Smooth muscle cell (in vitro differentiated cells): Measurements from ENCODE around the gene WDR46. TPM values are rescaled to one million over a fixed set of nuclear protein-coding genes. Genes with fewer than 3 reads are reported as not detected.
"Not testable (repeated sequence)": the region's sequence is repeated elsewhere in the genome, so short reads cannot be mapped to it uniquely, and the experiment has no call there.

ENCODE experiments used
- DNase-seq: peaks from one replicate; lab custom pipeline; 2025; ENCODE audit not compliant: unreplicated experiment; lab: John Stamatoyannopoulos, UW
- H2AFZ ChIP-seq: fragments of 200-600 bp; sonication (generic); 2 replicates; pipeline ENCODE4 v1.6.0; 2016; ENCODE audit warnings: antibody characterized with exemption, low read depth, mild to moderate bottlenecking
- H3F3A ChIP-seq: fragments of 200-600 bp; sonication (generic); 2 replicates; pipeline ENCODE4 v1.6.0; 2017; ENCODE audit warnings: antibody characterized with exemption, low read depth
- H3K27ac ChIP-seq: fragments of 200-600 bp; sonication (generic); 2 replicates; pipeline ENCODE4 v1.5.1; 2016; ENCODE audit warnings: low read depth, mild to moderate bottlenecking
- H3K27me3 ChIP-seq: fragments of 200-600 bp; sonication (generic); 2 replicates; pipeline ENCODE4 v1.6.1; 2016; ENCODE audit warnings: low read depth, mild to moderate bottlenecking
- H3K36me3 ChIP-seq: fragments of 200-600 bp; sonication (generic); 2 replicates; pipeline ENCODE4 v1.5.1; 2016; ENCODE audit warnings: low read depth
- H3K4me1 ChIP-seq: fragments of 200-600 bp; sonication (generic); 2 replicates; pipeline ENCODE4 v1.5.1; 2016; ENCODE audit warnings: low read depth
- H3K4me2 ChIP-seq: fragments of 200-600 bp; sonication (generic); 2 replicates; pipeline ENCODE4 v1.6.0; 2016; ENCODE audit warnings: mild to moderate bottlenecking
- H3K4me3 ChIP-seq: fragments of 200-600 bp; sonication (generic); 2 replicates; pipeline ENCODE4 v1.5.1; 2016; ENCODE audit warnings: mild to moderate bottlenecking
- H3K79me2 ChIP-seq: fragments of 200-600 bp; sonication (generic); 2 replicates; pipeline ENCODE4 v1.6.0; 2016; ENCODE audit warnings: low read depth, mild to moderate bottlenecking
- H3K9ac ChIP-seq: fragments of 200-600 bp; sonication (generic); 2 replicates; pipeline ENCODE4 v1.6.0; 2016; ENCODE audit warnings: low read depth
- H3K9me3 ChIP-seq: fragments of 200-600 bp; sonication (generic); replicated peaks from 2 replicates; pipeline ENCODE4 v1.5.1; 2016; ENCODE audit warnings: low read depth
- H4K20me1 ChIP-seq: fragments of 200-600 bp; sonication (generic); 2 replicates; pipeline ENCODE4 v1.6.0; 2016; ENCODE audit warnings: low read depth
- CTCF ChIP-seq: fragments of 200-600 bp; sonication (generic); IDR thresholded peaks from 2 replicates; pipeline ENCODE4 v1.5.1; 2017; ENCODE audit warnings: borderline replicate concordance, mild to moderate bottlenecking, antibody characterized with exemption; ENCODE audit not compliant: insufficient read depth, poor library complexity, severe bottlenecking
- WGBS: methylation state at CpG from one replicate; pipeline ENCODE4 v1.1.7; 2016; ENCODE audit warnings: low lambda C conversion rate; 5-methylcytosine and 5-hydroxymethylcytosine counted together
- polyA plus RNA-seq: library from polyadenylated mRNA; unstranded; fragments of >200 nt; fragmentation: Nextera tagmentation; extraction: Ambion mirVana; gene quantifications from 2 replicates; pipeline ENCODE4 v1.2.1, GENCODE V29; 2016
- total RNA-seq: library from RNA; depleted of rRNA; stranded (reverse); fragments of >200 nt; gene quantifications from 2 replicates; pipeline ENCODE4 v1.2.3, GENCODE V29; 2014

The WDR46 gene
- total and polyA plus RNA-seq, 2 experiments from 2014 or later = 67.9 to 69.9 TPM

GRCh38 chr6:33286946-33287914 is 1.8 kb downstream of the WDR46 start:
- Histone ChIP-seq H3F3A (peaks cover 6% of the 10 kb centered on the region), H3K4me1 (peaks cover 13% of the 10 kb centered on the region), H4K20me1 (no peaks in the 10 kb centered on the region), H3K27me3 (no peaks in the 10 kb centered on the region), H2AFZ (no peak overlapping the region), H3K9me3 (no peaks in the 10 kb centered on the region), H3K79me2 (peaks cover 41% of the 10 kb centered on the region), H3K36me3 (no peaks in the 10 kb centered on the region), H3K4me2 (peak overlapping the region; percentile 94), H3K4me3 (no peak overlapping the region), H3K27ac (no peak overlapping the region), H3K9ac (no peak overlapping the region)
- no peak for TF ChIP-seq CTCF
- WGBS = 94% methylated on average over 22 of the region's 22 CpGs
- no peak for DNase-seq

- H3F3A ChIP-seq, H4K20me1 ChIP-seq, H3K36me3 ChIP-seq, H3K9ac ChIP-seq, H2AFZ ChIP-seq, DNase-seq, H3K4me1 ChIP-seq, H3K27ac ChIP-seq, H3K9me3 ChIP-seq, H3K4me2 ChIP-seq, H3K4me3 ChIP-seq, H3K27me3 ChIP-seq: not testable (repeated sequence)
- peaks cover 37% of the 10 kb centered on the region for H3K79me2 ChIP-seq
- WGBS = 96% methylated on average over 4 of the region's 4 CpGs
These were observed 3.8 kb downstream of the WDR46 start for GRCh38 chr6:33285214-33285613.

GRCh38 chr6:33280539-33280938 is 8.5 kb downstream of the WDR46 start:
- H3K9ac ChIP-seq = no peak overlapping the region
- no peaks in the 10 kb centered on the region for H3K9me3 ChIP-seq
- H3K4me3 ChIP-seq = no peak overlapping the region
- H3K4me1 ChIP-seq = peaks cover 12% of the 10 kb centered on the region
- WGBS = 98% methylated on average over 6 of the region's 6 CpGs
- no peak overlapping the region for H3K4me2 ChIP-seq
- peaks cover 11% of the 10 kb centered on the region for H3F3A ChIP-seq
- H3K27ac ChIP-seq = no peak overlapping the region
- no peaks in the 10 kb centered on the region for H3K27me3 ChIP-seq
- no peaks in the 10 kb centered on the region for H3K36me3 ChIP-seq
- no peak for TF ChIP-seq CTCF
- no peak overlapping the region for H2AFZ ChIP-seq
- DNase-seq = no peak
- H3K79me2 ChIP-seq = peaks cover 6% of the 10 kb centered on the region
- H4K20me1 ChIP-seq = peaks cover 10% of the 10 kb centered on the region

- Histone ChIP-seq H3K36me3 (no peaks in the 10 kb centered on the region), H2AFZ (no peak overlapping the region), H3K27me3 (no peaks in the 10 kb centered on the region), H3K79me2 (peaks cover 9% of the 10 kb centered on the region), H3F3A (peaks cover 16% of the 10 kb centered on the region), H3K9me3 (no peaks in the 10 kb centered on the region), H3K27ac (no peak overlapping the region), H3K4me2 (no peak overlapping the region), H4K20me1 (peaks cover 15% of the 10 kb centered on the region), H3K9ac (no peak overlapping the region), H3K4me3 (no peak overlapping the region), H3K4me1 (peaks cover 17% of the 10 kb centered on the region)
- DNase-seq = no peak
- no peak for TF ChIP-seq CTCF
- 71% methylated on average over 5 of the region's 5 CpGs for WGBS
These were observed 9.0 kb downstream of the WDR46 start for GRCh38 chr6:33279971-33280511.
